HG03439 (cell line): ENCODE measurements around the gene PLEKHG4.

Experiments used
- ATAC-seq: cut with Tn5 transposase; IDR thresholded peaks from one replicate; pipeline ENCODE4 v1.9.1; 2021; ENCODE audit warnings: mild to moderate bottlenecking, moderate library complexity; ENCODE audit not compliant: unreplicated experiment

PLEKHG4 gene

GRCh38 chr16:67279296-67280089 is at the start of gene PLEKHG4:
Gene PLEKHG4 (plus strand): TSS chr16:67279532. CDS start chr16:67280045, 513 bp downstream.
- ATAC-seq: peak; percentile 57

GRCh38 chr16:67229906-67230808 is 49.2 kb upstream of the PLEKHG4 start:
- ATAC-seq: no peak

- ATAC-seq: no peak
Observed at GRCh38 chr16:67230809-67231660, 48.3 kb upstream of the PLEKHG4 start.

GRCh38 chr16:67233596-67233995 is 45.7 kb upstream of the PLEKHG4 start:
- no peak for ATAC-seq

GRCh38 chr16:67234180-67234597 is 45.1 kb upstream of the PLEKHG4 start:
- no peak for ATAC-seq

- no peak for ATAC-seq
Observed at GRCh38 chr16:67235816-67236562, 43.3 kb upstream of the PLEKHG4 start.

- peak; percentile 43 for ATAC-seq
Observed at GRCh38 chr16:67236563-67237395, 42.6 kb upstream of the PLEKHG4 start.

- no peak for ATAC-seq
Observed at GRCh38 chr16:67237396-67238277, 41.7 kb upstream of the PLEKHG4 start.

- no peak for ATAC-seq
Observed at GRCh38 chr16:67238278-67238575, 41.1 kb upstream of the PLEKHG4 start.

- ATAC-seq: no peak
Observed at GRCh38 chr16:67238806-67239470, 40.4 kb upstream of the PLEKHG4 start.

GRCh38 chr16:67240506-67240905 is 38.8 kb upstream of the PLEKHG4 start:
- ATAC-seq: no peak

GRCh38 chr16:67241008-67241900 is 38.1 kb upstream of the PLEKHG4 start:
- ATAC-seq: no peak

GRCh38 chr16:67242138-67242730 is 37.1 kb upstream of the PLEKHG4 start:
- ATAC-seq: no peak

- no peak for ATAC-seq
Observed at GRCh38 chr16:67243481-67243880, 35.9 kb upstream of the PLEKHG4 start.

GRCh38 chr16:67244387-67245185 is 34.7 kb upstream of the PLEKHG4 start:
- peak; percentile 47 for ATAC-seq

- no peak for ATAC-seq
Observed at GRCh38 chr16:67245186-67245585, 34.1 kb upstream of the PLEKHG4 start.
